ENCODE data around the gene RFX7.

The RFX7 gene

DNA sequence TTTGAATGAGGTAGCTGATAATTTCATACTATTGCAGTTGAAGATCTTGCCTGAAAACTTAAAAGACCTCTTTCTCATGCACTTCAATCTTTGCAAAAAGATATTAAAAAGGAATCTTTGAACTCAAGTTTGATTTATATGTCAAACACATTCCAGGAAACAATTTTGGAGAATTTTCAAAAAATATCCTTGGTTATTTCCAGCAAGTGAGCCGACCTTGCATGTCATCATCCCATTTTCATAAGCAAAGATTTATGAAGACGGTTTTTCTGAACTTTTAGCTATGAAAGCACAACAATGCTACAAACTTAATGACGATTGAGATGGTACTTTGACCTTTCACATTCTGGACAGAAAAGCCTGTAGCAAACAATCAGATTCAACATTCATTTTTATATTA lies 95.6 kb downstream of the RFX7 start:
- Histone ChIP-seq H3K27me3 (no peaks in the 10 kb centered on the region), H3K36me3 (no peaks in the 10 kb centered on the region), H3K27ac (no peak overlapping the region), H3K9me3 (no peaks in the 10 kb centered on the region), H3K4me1 (ENCODE audit: control insufficient read depth in 1 of 2, insufficient read depth in 1 of 2, low read depth in 1 of 2, low read length in 1 of 2) (no peaks in the 10 kb centered on the region), H3K4me3 (ENCODE audit: low read depth in 1 of 2, low read length in 1 of 2) (no peak overlapping the region)
- TF ChIP-seq CTCF (IDR thresholded peaks at IDR 0.05): no peak

GRCh38 chr15:56146756-56147155 lies 96.9 kb downstream of the RFX7 start:
- no peaks in the 10 kb centered on the region for H3K4me1 ChIP-seq (ENCODE audit: control insufficient read depth in 1 of 2, insufficient read depth in 1 of 2, low read depth in 1 of 2, low read length in 1 of 2)
- no peak for TF ChIP-seq CTCF (IDR thresholded peaks at IDR 0.05)
- H3K27ac ChIP-seq: no peak overlapping the region
- no peaks in the 10 kb centered on the region for H3K9me3 ChIP-seq
- H3K36me3 ChIP-seq: no peaks in the 10 kb centered on the region
- no peaks in the 10 kb centered on the region for H3K27me3 ChIP-seq
- H3K4me3 ChIP-seq (ENCODE audit: low read depth in 1 of 2, low read length in 1 of 2): no peak overlapping the region

GRCh38 chr15:56128081-56128480 lies 115.6 kb downstream of the RFX7 start:
- Histone ChIP-seq H3K4me3 (ENCODE audit: low read depth in 1 of 2, low read length in 1 of 2) (no peak overlapping the region), H3K27me3 (no peaks in the 10 kb centered on the region), H3K36me3 (no peaks in the 10 kb centered on the region), H3K9me3 (peaks cover 18% of the 10 kb centered on the region), H3K27ac (no peak overlapping the region), H3K4me1 (ENCODE audit: control insufficient read depth in 1 of 2, insufficient read depth in 1 of 2, low read depth in 1 of 2, low read length in 1 of 2) (no peaks in the 10 kb centered on the region)
- no peak for TF ChIP-seq CTCF (IDR thresholded peaks at IDR 0.05)

DNA sequence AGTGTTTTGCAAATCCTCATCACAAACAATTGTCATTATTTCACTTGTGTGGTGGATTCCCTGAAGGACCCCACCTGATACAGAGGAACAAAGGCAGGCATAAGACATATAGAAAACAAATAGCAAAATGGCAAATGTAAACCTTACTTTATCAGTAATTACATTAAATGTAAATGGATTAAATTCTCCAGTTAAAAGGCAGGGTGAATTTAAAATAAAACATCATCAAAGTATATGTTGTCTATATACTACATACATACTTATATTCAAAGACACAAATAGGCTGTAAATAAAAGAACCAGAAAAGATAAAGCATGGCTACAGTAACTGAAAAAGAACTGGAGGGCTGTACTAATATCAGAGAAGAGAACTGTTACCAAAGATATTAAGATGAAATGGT lies 117.3 kb downstream of the RFX7 start:
- Histone ChIP-seq H3K36me3 (no peaks in the 10 kb centered on the region), H3K9me3 (peaks cover 21% of the 10 kb centered on the region), H3K27me3 (no peaks in the 10 kb centered on the region), H3K4me1 (ENCODE audit: control insufficient read depth in 1 of 2, insufficient read depth in 1 of 2, low read depth in 1 of 2, low read length in 1 of 2) (peaks cover 0 to 5% of the 10 kb centered on the region in 2 experiments), H3K4me3 (ENCODE audit: low read depth in 1 of 2, low read length in 1 of 2) (no peak overlapping the region), H3K27ac (no peak overlapping the region)
- no peak for TF ChIP-seq CTCF (IDR thresholded peaks at IDR 0.05)

DNA sequence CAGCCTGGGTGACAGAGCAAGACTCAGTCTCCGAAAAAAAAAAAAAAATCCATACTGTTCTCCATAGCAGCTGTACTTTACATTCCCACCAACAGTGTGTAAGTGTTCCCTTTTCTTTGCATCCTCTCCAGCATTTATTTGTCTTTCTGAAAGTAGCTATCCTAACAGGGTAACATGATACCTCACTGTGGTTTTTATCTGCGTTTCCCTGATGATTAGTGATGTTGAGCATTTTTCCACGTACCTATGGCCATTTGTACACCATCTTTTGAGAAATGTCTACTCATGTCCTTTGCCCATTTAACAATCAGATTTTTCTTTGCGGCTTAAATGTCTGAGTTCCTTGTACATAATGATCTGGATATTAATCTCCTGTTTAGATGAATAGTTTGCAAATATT lies 119.3 kb downstream of the RFX7 start:
- Histone ChIP-seq H3K4me3 (ENCODE audit: low read depth in 1 of 2, low read length in 1 of 2) (no peak overlapping the region), H3K9me3 (peaks cover 21% of the 10 kb centered on the region), H3K36me3 (no peaks in the 10 kb centered on the region), H3K27ac (no peak overlapping the region), H3K27me3 (no peaks in the 10 kb centered on the region), H3K4me1 (ENCODE audit: control insufficient read depth in 1 of 2, insufficient read depth in 1 of 2, low read depth in 1 of 2, low read length in 1 of 2) (peaks cover 0 to 5% of the 10 kb centered on the region in 2 experiments)
- TF ChIP-seq CTCF (IDR thresholded peaks at IDR 0.05): no peak

- no peaks in the 10 kb centered on the region for H3K27me3 ChIP-seq
- no peaks in the 10 kb centered on the region for H3K4me1 ChIP-seq (ENCODE audit: control insufficient read depth in 1 of 2, insufficient read depth in 1 of 2, low read depth in 1 of 2, low read length in 1 of 2)
- no peak for TF ChIP-seq CTCF (IDR thresholded peaks at IDR 0.05)
- no peaks in the 10 kb centered on the region for H3K9me3 ChIP-seq
- H3K4me3 ChIP-seq (ENCODE audit: low read depth in 1 of 2, low read length in 1 of 2): no peak overlapping the region
- H3K27ac ChIP-seq: no peak overlapping the region
- H3K36me3 ChIP-seq: peaks cover 8% of the 10 kb centered on the region
These were observed 137.8 kb downstream of the RFX7 start for GRCh38 chr15:56105855-56106254.
